Mucosa of rectum (tissue), 2 donors: Measurements from ENCODE around the gene FDX2.

Experiments used
- H3K27ac ChIP-seq, 2 donors: one replicate each; pipeline ENCODE4 v1.7.0; 2013; ENCODE audit warnings: inconsistent platforms in 2 of 2, low read depth in 2 of 2, low read length in 2 of 2
- H3K27me3 ChIP-seq, 2 donors: one replicate each; pipeline ENCODE4 v1.7.0; 2013; ENCODE audit warnings: low read length in 2 of 2; ENCODE audit not compliant: control insufficient read depth in 2 of 2, insufficient read depth in 2 of 2
- H3K36me3 ChIP-seq, 2 donors: one replicate each; pipeline ENCODE4 v1.7.0; 2013; ENCODE audit warnings: low read length in 2 of 2; ENCODE audit not compliant: control insufficient read depth in 2 of 2, insufficient read depth in 2 of 2
- H3K4me1 ChIP-seq, 2 donors: one replicate each; pipeline ENCODE4 v1.7.0; 2013; ENCODE audit warnings: low read length in 2 of 2, mild to moderate bottlenecking in 1 of 2; ENCODE audit not compliant: control insufficient read depth in 2 of 2, insufficient read depth in 2 of 2
- H3K4me3 ChIP-seq, 2 donors: one replicate each; pipeline ENCODE4 v1.7.0; 2013; ENCODE audit warnings: low read length in 2 of 2
- H3K9ac ChIP-seq, 2 donors: one replicate each; pipeline ENCODE4 v1.7.0; 2013; ENCODE audit warnings: low read length in 2 of 2, low read depth in 1 of 2, mild to moderate bottlenecking in 1 of 2
- H3K9me3 ChIP-seq, 2 donors: one replicate each; pipeline ENCODE4 v1.7.0; 2013; ENCODE audit warnings: low read length in 2 of 2; ENCODE audit not compliant: control insufficient read depth in 2 of 2
- donor health status: healthy.
- donor health status: Normal muscosa, but diverticular disease.

FDX2 gene

DNA sequence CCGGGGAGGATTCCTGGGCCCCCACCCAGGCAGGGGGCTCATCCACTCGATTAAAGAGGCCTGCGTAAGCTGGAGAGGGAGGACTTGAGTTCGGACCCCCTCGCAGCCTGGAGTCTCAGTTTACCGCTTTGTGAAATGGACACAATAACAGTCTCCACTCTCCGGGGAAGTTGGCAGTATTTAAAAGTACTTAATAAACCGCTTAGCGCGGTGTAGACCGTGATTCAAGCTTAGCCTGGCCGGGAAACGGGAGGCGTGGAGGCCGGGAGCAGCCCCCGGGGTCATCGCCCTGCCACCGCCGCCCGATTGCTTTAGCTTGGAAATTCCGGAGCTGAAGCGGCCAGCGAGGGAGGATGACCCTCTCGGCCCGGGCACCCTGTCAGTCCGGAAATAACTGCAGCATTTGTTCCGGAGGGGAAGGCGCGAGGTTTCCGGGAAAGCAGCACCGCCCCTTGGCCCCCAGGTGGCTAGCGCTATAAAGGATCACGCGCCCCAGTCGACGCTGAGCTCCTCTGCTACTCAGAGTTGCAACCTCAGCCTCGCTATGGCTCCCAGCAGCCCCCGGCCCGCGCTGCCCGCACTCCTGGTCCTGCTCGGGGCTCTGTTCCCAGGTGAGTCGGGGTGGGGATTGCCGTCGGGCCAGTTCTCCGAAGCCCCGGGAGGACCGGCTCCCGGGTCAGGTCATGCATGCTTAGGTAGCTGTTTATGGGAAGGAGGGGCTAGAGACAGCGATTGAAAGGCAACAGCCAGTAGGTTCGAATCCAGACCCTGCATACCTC is 45.0 kb downstream of the FDX2 start, which contains the start of gene ICAM1:
TSS of gene ICAM1 (plus strand) at position 505 of the 779 bp plus-strand sequence. CDS start at position 545, 40 bp downstream.
- peak within 1 kb of the TSS; percentile 66 to 70 for H3K9ac ChIP-seq
- H3K27ac ChIP-seq, result peak within 1 kb of the TSS; percentile 77 to 88
- no peaks in the 10 kb centered on the region for H3K9me3 ChIP-seq
- H3K4me3 ChIP-seq, result peak within 1 kb of the TSS; percentile 56 to 73
- H3K27me3 ChIP-seq, result peaks cover 5 to 11% of the 10 kb centered on the region in 2 donors
- peaks cover 0 to 9% of the 10 kb centered on the region in 2 donors for H3K36me3 ChIP-seq
- peaks cover 14 to 26% of the 10 kb centered on the region in 2 donors for H3K4me1 ChIP-seq

- H3K27me3 ChIP-seq, result peaks cover 5 to 11% of the 10 kb centered on the region in 2 donors
- H3K4me1 ChIP-seq, result peaks cover 14 to 24% of the 10 kb centered on the region in 2 donors
- peak overlapping the region; percentile 56 to 73 for H3K4me3 ChIP-seq
- H3K27ac ChIP-seq, result peak overlapping the region; percentile 77 to 88
- peak overlapping the region; percentile 66 to 70 for H3K9ac ChIP-seq
- peaks cover 0 to 7% of the 10 kb centered on the region in 2 donors for H3K36me3 ChIP-seq
- H3K9me3 ChIP-seq, result no peaks in the 10 kb centered on the region
Measured at GRCh38 chr19:10270180-10270615, 45.6 kb downstream of the FDX2 start.

DNA sequence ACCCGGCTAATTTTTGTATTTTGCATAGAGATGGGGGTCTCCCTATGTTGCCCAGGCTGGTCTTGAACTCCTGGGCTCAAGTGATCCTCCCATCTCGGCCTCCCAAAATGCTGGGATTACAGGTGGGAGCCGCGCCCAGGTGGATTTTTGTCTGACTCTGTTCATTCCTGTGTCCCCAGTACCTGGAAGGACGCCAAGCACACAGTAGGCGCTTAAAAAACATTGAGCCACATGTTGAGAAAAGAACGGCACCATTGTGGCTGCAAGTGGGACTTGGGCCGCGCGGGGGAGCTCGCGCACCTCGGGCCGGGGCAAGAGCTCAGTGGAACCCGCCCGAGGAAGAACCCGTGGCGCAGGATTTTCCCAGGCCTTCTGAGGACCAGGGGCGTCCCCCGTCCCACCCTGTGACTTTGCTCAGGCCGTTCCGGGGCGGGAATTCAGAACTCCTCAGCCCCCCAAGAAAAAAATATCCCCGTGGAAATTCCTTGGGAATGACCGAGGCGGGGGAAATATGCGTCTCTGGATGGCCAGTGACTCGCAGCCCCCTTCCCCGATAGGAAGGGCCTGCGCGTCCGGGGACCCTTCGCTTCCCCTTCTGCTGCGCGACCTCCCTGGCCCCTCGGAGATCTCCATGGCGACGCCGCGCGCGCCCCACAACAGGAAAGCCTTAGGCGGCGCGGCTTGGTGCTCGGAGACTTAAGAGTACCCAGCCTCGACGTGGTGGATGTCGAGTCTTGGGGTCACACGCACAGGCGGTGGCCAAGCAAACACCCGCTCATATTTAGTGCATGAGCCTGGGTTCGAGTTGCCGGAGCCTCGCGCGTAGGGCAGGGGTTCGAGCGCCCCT is 46.3 kb downstream of the FDX2 start:
- peak overlapping the region; percentile 32 to 66 for H3K9ac ChIP-seq

DNA sequence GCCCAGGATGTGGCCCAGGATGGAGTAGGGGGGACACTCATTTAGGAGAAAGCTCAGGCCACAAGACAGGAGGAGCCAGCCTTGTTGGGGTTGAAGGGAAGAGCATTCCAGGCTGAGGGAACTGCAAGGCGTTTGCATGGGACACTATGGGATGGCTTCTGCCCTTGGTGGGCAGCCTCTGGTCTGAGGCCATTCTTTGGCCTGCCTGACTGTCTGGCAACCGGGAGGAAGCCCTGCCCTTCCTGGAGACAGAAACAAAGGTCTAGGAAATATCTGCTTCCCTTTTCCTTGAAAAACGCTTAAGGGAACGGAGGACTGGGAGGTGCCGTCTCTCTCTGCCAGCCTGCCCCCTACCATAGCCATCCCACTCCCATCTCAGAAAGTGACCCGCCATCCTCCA is 47.7 kb downstream of the FDX2 start:
- Histone ChIP-seq H3K27me3 (peaks cover 5 to 11% of the 10 kb centered on the region in 2 donors), H3K9me3 (no peaks in the 10 kb centered on the region), H3K4me1 (peaks cover 14 to 19% of the 10 kb centered on the region in 2 donors), H3K4me3 (no peak overlapping the region), H3K27ac (no peak overlapping the region), H3K36me3 (no peaks in the 10 kb centered on the region), H3K9ac (no peak overlapping the region)

More for the DNA sequence above, 46.3 kb downstream of the FDX2 start:
- Histone ChIP-seq H3K27ac (peak overlapping the region; percentile 77 to 88), H3K4me1 (peaks cover 14 to 21% of the 10 kb centered on the region in 2 donors), H3K27me3 (peaks cover 5 to 11% of the 10 kb centered on the region in 2 donors), H3K4me3 (peak overlapping the region; percentile 56 to 73), H3K9me3 (no peaks in the 10 kb centered on the region), H3K36me3 (peaks cover 0 to 1% of the 10 kb centered on the region in 2 donors)

DNA sequence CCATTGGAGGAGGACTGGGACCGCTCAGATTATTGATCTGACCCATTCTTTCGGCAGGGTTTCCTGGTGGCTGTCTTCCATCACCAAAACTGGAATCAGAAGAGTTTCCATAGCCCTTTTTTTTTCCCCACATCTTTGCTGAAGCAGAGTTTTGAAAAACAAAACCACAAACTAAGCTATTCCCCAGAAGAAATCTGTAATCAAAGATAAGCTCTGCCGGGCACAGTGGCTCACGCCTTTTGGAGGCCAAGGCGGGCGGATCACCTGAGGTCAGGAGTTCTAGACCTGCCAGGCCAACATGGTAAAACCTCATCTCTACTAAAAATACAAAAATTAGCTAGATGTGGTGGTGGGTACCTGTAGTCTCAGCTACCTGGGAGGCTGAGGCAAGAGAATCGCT is 49.1 kb downstream of the FDX2 start:
- Histone ChIP-seq H3K27ac (no peak overlapping the region), H3K4me1 (peaks cover 14 to 19% of the 10 kb centered on the region in 2 donors)

GRCh38 chr19:10262771-10263170 is 53.0 kb downstream of the FDX2 start:
- Histone ChIP-seq H3K9ac (no peak overlapping the region), H3K4me1 (peaks cover 8 to 14% of the 10 kb centered on the region in 2 donors), H3K4me3 (no peak overlapping the region), H3K27ac (no peak overlapping the region), H3K36me3 (peaks cover 6 to 8% of the 10 kb centered on the region in 2 donors), H3K27me3 (no peaks in the 10 kb centered on the region), H3K9me3 (no peaks in the 10 kb centered on the region)

More for the DNA sequence above, 49.1 kb downstream of the FDX2 start:
- Histone ChIP-seq H3K9ac (no peak overlapping the region), H3K4me3 (no peak overlapping the region), H3K36me3 (no peaks in the 10 kb centered on the region), H3K9me3 (no peaks in the 10 kb centered on the region), H3K27me3 (peaks cover 4 to 9% of the 10 kb centered on the region in 2 donors)

DNA sequence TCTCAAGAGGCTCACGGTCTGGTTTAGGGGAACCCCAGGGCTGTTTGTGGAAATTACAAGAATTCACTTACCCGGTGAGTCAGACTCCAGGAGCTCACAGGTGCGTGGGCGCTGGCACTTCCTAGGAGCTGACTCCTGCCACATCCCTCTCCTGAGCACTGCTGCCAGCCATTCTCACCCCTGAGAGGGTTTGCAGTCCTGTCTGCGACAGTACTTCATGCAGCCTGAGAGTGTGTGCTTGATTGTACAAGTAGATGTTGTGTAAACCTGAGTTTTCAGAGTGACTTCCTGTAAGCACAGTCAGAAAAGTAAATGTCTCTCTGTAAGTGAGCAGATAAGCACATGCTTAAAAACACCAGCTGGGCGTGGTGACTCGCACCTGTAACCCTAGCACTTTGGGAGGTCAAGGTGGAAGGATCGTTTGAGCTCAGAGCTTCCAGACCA is 55.7 kb downstream of the FDX2 start:
- peaks cover 8 to 14% of the 10 kb centered on the region in 2 donors for H3K4me1 ChIP-seq
- no peak overlapping the region for H3K27ac ChIP-seq
- peaks cover 19 to 27% of the 10 kb centered on the region in 2 donors for H3K36me3 ChIP-seq
- no peak overlapping the region for H3K9ac ChIP-seq
- no peak overlapping the region for H3K4me3 ChIP-seq
- no peaks in the 10 kb centered on the region for H3K9me3 ChIP-seq
- H3K27me3 ChIP-seq, result no peaks in the 10 kb centered on the region
